ENCODE measurements around the gene PHLDB2.
"Not testable (repeated sequence)": the region's sequence is repeated elsewhere in the genome, so short reads cannot be mapped to it uniquely, and the experiment has no call there.

PHLDB2 gene

DNA sequence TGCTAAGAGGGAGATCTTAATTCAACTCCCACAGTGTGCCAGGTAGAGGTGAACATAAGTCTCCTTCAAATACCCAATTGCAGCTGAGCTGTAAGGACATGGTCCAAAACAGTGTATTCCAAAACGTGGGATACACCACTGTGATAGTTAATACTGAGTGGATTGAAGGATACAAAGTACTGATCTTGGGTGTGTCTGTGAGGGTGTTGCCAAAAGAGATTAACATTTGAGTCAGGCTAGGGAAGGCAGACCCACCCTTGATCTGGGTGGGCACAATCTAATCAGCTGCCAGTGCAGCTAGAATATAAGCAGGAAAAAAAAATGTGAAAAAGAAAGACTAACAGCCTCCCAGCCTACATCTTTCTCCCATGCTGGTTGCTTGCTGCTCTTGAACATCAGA is 45.1 kb upstream of the PHLDB2 start:
- DNase-seq (ENCODE audit: low read depth) = no peak

DNA sequence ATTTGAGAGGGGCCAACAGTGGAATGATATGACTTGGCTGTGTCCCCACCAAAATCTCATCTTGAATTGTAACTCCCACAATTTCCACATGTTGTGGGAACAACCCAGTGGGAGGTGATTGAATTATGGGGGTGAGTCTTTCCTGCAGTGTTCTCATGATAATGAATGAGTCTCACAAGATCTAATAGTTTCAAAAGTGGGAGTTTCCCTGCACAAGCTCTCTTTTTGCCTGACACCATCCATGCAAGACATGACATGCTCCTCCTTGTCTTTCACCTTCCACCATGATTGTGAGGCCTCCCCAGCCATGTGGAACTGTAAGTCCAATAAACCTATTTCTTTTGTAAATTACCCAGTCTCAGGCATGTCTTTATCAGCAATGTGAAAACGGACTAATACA is 42.3 kb upstream of the PHLDB2 start:
- DNase-seq (ENCODE audit: low read depth); H3K4me3 ChIP-seq (ENCODE audit: low read depth, low read length): not testable (repeated sequence)

More for the DNA sequence above, 45.1 kb upstream of the PHLDB2 start:
- H3K4me3 ChIP-seq (ENCODE audit: low read depth, low read length) = no peak overlapping the region
- no peak for TF ChIP-seq POLR2A (IDR thresholded peaks at IDR 0.05; ENCODE audit: extremely low read depth, insufficient read length)
- no peak for TF ChIP-seq MYC (IDR thresholded peaks at IDR 0.05; ENCODE audit: low read depth, low read length)
- TF ChIP-seq, protein P1, sequence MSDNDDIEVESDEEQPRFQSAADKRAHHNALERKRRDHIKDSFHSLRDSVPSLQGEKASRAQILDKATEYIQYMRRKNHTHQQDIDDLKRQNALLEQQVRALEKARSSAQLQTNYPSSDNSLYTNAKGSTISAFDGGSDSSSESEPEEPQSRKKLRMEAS (IDR thresholded peaks at IDR 0.05; ENCODE audit: low read depth, low read length) = no peak
- TF ChIP-seq, protein P2, sequence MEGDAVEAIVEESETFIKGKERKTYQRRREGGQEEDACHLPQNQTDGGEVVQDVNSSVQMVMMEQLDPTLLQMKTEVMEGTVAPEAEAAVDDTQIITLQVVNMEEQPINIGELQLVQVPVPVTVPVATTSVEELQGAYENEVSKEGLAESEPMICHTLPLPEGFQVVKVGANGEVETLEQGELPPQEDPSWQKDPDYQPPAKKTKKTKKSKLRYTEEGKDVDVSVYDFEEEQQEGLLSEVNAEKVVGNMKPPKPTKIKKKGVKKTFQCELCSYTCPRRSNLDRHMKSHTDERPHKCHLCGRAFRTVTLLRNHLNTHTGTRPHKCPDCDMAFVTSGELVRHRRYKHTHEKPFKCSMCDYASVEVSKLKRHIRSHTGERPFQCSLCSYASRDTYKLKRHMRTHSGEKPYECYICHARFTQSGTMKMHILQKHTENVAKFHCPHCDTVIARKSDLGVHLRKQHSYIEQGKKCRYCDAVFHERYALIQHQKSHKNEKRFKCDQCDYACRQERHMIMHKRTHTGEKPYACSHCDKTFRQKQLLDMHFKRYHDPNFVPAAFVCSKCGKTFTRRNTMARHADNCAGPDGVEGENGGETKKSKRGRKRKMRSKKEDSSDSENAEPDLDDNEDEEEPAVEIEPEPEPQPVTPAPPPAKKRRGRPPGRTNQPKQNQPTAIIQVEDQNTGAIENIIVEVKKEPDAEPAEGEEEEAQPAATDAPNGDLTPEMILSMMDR (IDR thresholded peaks at IDR 0.05; ENCODE audit: low read depth, low read length) = no peak

DNA sequence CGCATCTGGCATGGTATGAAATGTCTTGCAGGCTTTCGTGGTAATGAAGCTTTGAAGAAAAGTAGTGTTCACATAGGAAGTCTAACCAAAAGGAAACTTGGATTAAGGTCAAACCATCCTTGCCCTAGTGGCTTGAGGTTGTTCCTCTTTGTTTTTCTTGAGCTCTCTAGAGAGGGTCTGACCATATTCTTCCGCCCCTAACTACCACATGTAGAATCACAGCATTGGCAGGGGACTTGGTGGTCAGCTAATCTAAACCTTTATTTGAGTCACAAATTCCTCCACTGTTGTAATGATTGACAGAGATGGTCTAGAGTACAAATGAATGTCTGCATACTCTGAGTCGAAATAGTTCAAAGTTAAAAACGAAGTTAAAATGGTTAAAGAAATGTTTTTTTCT is 39.1 kb upstream of the PHLDB2 start:
- H3K4me3 ChIP-seq (ENCODE audit: low read depth, low read length) = no peak overlapping the region
- no peak for DNase-seq (ENCODE audit: low read depth)
- no peak for TF ChIP-seq MYC (IDR thresholded peaks at IDR 0.05; ENCODE audit: low read depth, low read length)
- TF ChIP-seq POLR2A (IDR thresholded peaks at IDR 0.05; ENCODE audit: extremely low read depth, insufficient read length) = no peak
- TF ChIP-seq, protein P2 (IDR thresholded peaks at IDR 0.05; ENCODE audit: low read depth, low read length) = no peak
- TF ChIP-seq, protein P1 (IDR thresholded peaks at IDR 0.05; ENCODE audit: low read depth, low read length) = no peak

DNA sequence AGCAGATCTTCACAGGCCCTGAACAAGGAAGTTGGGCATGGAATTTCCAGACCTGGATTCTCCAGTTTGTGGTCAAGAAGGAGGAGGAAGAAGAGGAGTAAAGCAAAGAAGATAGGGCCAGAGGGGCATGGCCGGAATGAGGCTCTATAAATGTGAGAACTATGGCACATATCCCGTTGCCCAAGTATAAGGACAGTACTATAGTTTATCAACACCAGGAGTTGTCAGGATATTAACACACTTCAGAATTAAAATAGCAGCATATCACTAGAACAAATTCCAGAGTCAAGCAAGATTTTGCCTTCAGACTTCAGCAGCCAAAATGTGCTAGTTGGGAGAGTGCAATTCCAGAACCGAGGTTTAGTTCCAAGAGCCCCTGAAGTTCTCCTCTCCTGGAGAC is 38.4 kb upstream of the PHLDB2 start:
- H3K4me3 ChIP-seq (ENCODE audit: low read depth, low read length) = no peak overlapping the region
- no peak for TF ChIP-seq POLR2A (IDR thresholded peaks at IDR 0.05; ENCODE audit: extremely low read depth, insufficient read length)
- no peak for DNase-seq (ENCODE audit: low read depth)

DNA sequence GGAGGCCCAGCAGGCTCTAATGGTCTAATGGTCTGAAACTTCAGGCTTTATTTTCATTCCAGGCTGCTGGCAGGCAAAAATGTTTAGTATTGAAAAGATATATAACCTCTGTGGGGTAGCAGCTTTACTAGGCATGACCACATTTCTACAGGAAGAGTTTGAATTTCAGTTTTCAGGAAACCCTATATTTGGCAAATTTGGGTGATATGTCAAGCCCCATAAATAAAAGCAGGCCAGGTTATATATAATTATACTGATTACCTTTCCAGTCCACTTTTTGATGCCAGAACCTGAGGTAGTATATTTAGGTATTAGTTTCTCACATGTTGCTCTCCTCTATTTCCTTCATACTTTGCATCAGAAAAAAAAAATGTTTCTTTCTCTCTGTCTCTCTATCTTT is 37.2 kb upstream of the PHLDB2 start:
- H3K4me3 ChIP-seq (ENCODE audit: low read depth, low read length) = no peak overlapping the region
- TF ChIP-seq POLR2A (IDR thresholded peaks at IDR 0.05; ENCODE audit: extremely low read depth, insufficient read length) (no peak), MYC (IDR thresholded peaks at IDR 0.05; ENCODE audit: low read depth, low read length) (no peak)
- TF ChIP-seq, protein P1 (IDR thresholded peaks at IDR 0.05; ENCODE audit: low read depth, low read length) = no peak
- TF ChIP-seq, protein P2 (IDR thresholded peaks at IDR 0.05; ENCODE audit: low read depth, low read length) = no peak
- no peak for DNase-seq (ENCODE audit: low read depth)

DNA sequence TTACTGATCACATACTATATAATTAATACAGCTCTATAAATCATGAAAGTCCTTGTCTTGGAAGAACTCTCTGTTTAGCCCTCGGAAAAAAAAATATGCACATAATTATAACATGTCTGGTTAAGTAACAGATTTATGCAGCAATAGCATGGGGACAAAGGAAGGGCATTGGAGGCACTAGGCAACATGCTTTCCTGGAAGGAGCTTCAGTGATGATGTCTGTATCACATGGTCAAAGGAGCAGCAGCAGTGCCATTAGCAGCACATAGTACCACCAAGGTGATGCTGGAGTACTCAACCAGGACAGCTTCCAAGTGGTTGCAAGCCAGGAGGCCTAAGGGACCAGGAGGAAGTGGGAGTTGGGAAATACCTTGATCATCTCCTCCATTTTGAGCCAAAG is 36.3 kb upstream of the PHLDB2 start:
- H3K4me3 ChIP-seq (ENCODE audit: low read depth, low read length) = no peak overlapping the region
- TF ChIP-seq POLR2A (IDR thresholded peaks at IDR 0.05; ENCODE audit: extremely low read depth, insufficient read length) = no peak
- TF ChIP-seq, protein P1 (IDR thresholded peaks at IDR 0.05; ENCODE audit: low read depth, low read length) = no peak
- no peak for TF ChIP-seq MYC (IDR thresholded peaks at IDR 0.05; ENCODE audit: low read depth, low read length)
- TF ChIP-seq, protein P2 (IDR thresholded peaks at IDR 0.05; ENCODE audit: low read depth, low read length) = no peak
- no peak for DNase-seq (ENCODE audit: low read depth)

DNA sequence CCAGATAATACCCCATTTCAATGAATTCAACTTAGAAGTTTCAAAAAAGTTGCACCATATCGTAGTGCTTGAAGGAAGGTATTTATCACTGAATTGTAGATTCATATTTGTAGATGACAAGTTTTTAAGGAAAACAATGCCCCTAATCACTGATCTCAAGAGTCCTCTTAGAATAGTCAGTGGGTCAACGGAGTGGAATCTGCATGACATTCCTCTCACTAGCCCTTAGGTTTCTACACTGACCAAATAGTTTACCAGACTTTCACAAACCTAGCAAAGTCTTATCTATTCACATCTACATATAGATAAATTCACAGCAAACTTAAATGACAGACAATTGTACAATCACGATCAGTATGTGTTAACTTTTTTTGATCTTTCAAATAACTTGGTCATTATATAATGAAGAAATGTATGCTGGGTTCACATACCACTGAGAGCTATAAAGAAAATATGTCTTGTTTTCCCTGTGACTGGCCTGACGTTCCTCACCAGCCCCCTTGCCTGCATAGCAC is 35.7 kb upstream of the PHLDB2 start:
- no peak overlapping the region for H3K4me3 ChIP-seq (ENCODE audit: low read depth, low read length)
- DNase-seq (ENCODE audit: low read depth) = no peak
- TF ChIP-seq, protein P1 (IDR thresholded peaks at IDR 0.05; ENCODE audit: low read depth, low read length) = no peak
- TF ChIP-seq, protein P2 (IDR thresholded peaks at IDR 0.05; ENCODE audit: low read depth, low read length) = no peak
- TF ChIP-seq POLR2A (IDR thresholded peaks at IDR 0.05; ENCODE audit: extremely low read depth, insufficient read length) (no peak), MYC (IDR thresholded peaks at IDR 0.05; ENCODE audit: low read depth, low read length) (no peak)

Measured in NB4 (cell line).